HG03108 (cell line): ENCODE results near the gene POLN.
"Not testable (repeated sequence)": the region's sequence is repeated elsewhere in the genome, so short reads cannot be mapped to it uniquely, and the experiment has no call there.

ENCODE experiments used
- ATAC-seq: cut with Tn5 transposase; IDR thresholded peaks from one replicate; pipeline ENCODE4 v1.9.1; 2021; ENCODE audit warnings: moderate library complexity; ENCODE audit not compliant: unreplicated experiment

POLN gene

GRCh38 chr4:2172161-2172560, 69.8 kb downstream of the POLN start:
- ATAC-seq: no peak

- no peak for ATAC-seq
Measured at GRCh38 chr4:2168469-2169319, 73.2 kb downstream of the POLN start.

- ATAC-seq: no peak
Measured at GRCh38 chr4:2166253-2166652, 75.7 kb downstream of the POLN start.

- no peak for ATAC-seq
Measured at GRCh38 chr4:2165391-2165790, 76.5 kb downstream of the POLN start.

GRCh38 chr4:2163311-2163821, 78.6 kb downstream of the POLN start:
- no peak for ATAC-seq

- not testable (repeated sequence) for ATAC-seq
Measured at GRCh38 chr4:2161092-2161703, 80.7 kb downstream of the POLN start.

GRCh38 chr4:2159931-2160330, 82.0 kb downstream of the POLN start:
- ATAC-seq: no peak

- no peak for ATAC-seq
Measured at GRCh38 chr4:2155246-2155645, 86.7 kb downstream of the POLN start.

GRCh38 chr4:2154215-2154740, 87.6 kb downstream of the POLN start:
- ATAC-seq: no peak

- ATAC-seq: no peak
Measured at GRCh38 chr4:2151544-2151943, 90.4 kb downstream of the POLN start.

- no peak for ATAC-seq
Measured at GRCh38 chr4:2150076-2150475, 91.8 kb downstream of the POLN start.

GRCh38 chr4:2142630-2143427, 99.1 kb downstream of the POLN start:
- ATAC-seq: no peak

GRCh38 chr4:2141762-2142451, 100.0 kb downstream of the POLN start:
- no peak for ATAC-seq

GRCh38 chr4:2141022-2141761, 100.7 kb downstream of the POLN start:
- ATAC-seq: no peak

GRCh38 chr4:2138846-2139500, 102.9 kb downstream of the POLN start:
- no peak for ATAC-seq

- no peak for ATAC-seq
Measured at GRCh38 chr4:2136726-2137125, 105.2 kb downstream of the POLN start.

- ATAC-seq: no peak
Measured at GRCh38 chr4:2135083-2135482, 106.8 kb downstream of the POLN start.

GRCh38 chr4:2132438-2132837, 109.5 kb downstream of the POLN start:
- no peak for ATAC-seq

- no peak for ATAC-seq
Measured at GRCh38 chr4:2127609-2128332, 114.2 kb downstream of the POLN start.
